ENCODE results near the gene RAPH1.

Gene RAPH1, protein sequence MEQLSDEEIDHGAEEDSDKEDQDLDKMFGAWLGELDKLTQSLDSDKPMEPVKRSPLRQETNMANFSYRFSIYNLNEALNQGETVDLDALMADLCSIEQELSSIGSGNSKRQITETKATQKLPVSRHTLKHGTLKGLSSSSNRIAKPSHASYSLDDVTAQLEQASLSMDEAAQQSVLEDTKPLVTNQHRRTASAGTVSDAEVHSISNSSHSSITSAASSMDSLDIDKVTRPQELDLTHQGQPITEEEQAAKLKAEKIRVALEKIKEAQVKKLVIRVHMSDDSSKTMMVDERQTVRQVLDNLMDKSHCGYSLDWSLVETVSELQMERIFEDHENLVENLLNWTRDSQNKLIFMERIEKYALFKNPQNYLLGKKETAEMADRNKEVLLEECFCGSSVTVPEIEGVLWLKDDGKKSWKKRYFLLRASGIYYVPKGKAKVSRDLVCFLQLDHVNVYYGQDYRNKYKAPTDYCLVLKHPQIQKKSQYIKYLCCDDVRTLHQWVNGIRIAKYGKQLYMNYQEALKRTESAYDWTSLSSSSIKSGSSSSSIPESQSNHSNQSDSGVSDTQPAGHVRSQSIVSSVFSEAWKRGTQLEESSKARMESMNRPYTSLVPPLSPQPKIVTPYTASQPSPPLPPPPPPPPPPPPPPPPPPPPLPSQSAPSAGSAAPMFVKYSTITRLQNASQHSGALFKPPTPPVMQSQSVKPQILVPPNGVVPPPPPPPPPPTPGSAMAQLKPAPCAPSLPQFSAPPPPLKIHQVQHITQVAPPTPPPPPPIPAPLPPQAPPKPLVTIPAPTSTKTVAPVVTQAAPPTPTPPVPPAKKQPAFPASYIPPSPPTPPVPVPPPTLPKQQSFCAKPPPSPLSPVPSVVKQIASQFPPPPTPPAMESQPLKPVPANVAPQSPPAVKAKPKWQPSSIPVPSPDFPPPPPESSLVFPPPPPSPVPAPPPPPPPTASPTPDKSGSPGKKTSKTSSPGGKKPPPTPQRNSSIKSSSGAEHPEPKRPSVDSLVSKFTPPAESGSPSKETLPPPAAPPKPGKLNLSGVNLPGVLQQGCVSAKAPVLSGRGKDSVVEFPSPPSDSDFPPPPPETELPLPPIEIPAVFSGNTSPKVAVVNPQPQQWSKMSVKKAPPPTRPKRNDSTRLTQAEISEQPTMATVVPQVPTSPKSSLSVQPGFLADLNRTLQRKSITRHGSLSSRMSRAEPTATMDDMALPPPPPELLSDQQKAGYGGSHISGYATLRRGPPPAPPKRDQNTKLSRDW

DNA sequence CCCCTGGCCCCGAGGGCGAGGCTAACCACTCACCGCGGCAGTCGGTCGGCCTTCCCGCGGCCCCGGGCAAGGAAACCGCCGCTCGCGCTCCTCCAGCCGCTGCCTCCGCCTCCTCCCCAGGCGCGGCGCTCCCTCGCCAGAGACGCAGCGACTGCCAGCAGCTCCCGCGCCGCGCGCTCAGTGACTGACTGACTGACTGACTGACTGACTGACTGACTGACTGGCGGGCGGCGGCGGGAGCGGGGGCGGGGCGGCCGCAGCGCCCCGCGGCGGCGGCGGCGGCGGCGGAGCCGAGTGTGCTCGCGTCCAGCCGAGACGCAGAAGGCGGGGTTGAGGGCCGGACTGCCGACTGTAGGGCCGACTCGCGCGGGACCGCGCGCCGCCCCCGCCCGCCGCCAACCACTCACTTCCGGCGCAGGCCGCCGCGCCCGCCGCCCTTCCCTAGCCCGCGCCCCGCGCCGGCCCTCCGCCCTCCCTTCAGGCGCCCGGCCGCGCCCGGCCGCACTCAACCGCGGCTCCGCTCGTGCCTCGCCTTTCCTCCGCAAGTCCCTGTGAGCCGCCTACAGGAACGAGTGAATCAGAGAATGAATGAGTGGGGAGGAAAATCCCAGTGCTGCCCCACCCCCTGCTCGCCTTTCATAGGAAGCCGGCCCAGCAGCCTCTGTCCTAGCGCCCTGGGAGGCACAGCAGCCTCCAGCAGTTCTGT lies at the start of gene RAPH1:
RAPH1 (minus strand) TSS at position 224 of the 706 bp plus-strand sequence. CDS start 39,948 bp downstream, outside the sequence.
- Mint-ChIP-seq H3K9me3 (peaks cover 11% of the 10 kb centered on the region), H3K4me3 (peak within 1 kb of the TSS; percentile 84), H3K4me1 (peaks cover 25% of the 10 kb centered on the region), H3K36me3 (peaks cover 3% of the 10 kb centered on the region), H3K27me3 (peaks cover 53% of the 10 kb centered on the region), H3K27ac (peak within 1 kb of the TSS; percentile 64)
- peak; percentile 70 for DNase-seq
- CTCF ChIA-PET: no interaction called here

DNA sequence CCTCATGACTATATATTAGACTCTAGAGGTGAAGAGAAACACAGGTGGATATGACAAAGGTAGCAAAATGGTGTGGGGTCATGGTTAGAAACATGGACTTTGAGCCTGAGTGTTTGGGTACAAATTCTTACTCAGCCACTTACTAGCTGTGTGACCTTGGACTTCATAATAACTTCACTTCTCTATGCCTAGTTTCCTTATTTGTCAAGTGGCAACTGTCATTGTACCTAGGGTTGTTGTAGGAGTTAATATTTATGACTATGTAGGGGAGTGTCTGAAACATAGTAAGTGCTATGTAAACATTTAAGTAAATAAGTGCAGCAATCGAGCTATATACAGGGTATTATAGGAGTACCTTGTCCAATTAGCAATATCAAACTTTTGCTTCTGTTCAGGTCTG lies 49.7 kb upstream of the RAPH1 start:
- Mint-ChIP-seq H3K27me3 (peaks cover 9% of the 10 kb centered on the region), H3K4me1 (peaks cover 16% of the 10 kb centered on the region), H3K4me3 (no peak overlapping the region), H3K9me3 (no peaks in the 10 kb centered on the region), H3K36me3 (no peaks in the 10 kb centered on the region), H3K27ac (no peak overlapping the region)
- DNase-seq: no peak
- CTCF ChIA-PET: no interaction called here

DNA sequence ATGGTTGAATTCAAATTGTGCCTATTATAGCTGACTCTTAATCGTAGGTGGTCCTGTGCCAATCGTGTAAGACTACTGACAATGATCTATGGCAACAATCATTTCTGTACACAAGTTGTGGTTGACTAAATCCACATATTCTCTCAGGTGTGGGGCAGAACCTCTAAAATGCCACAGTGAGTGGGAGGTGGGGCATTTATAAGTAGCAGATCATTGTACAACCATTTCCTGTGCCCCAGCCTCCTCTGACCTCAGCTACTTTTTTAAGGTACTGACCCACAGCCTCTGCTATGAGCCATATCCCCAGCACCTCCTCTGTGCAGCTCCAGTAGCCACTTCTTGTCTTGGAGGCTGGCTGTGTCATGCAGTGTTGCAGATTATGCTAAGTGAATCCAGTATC lies 48.6 kb upstream of the RAPH1 start:
- CTCF ChIA-PET: interaction anchor here (1.4 kb wide), 1 partner anchor 231 kb away, joined by 3 read pairs; no protein-coding TSS in a partner anchor
- Mint-ChIP-seq H3K36me3 (no peaks in the 10 kb centered on the region), H3K4me1 (peaks cover 27% of the 10 kb centered on the region), H3K27me3 (peaks cover 9% of the 10 kb centered on the region), H3K4me3 (no peak overlapping the region), H3K9me3 (no peaks in the 10 kb centered on the region), H3K27ac (no peak overlapping the region)
- peak; percentile 25 for DNase-seq

DNA sequence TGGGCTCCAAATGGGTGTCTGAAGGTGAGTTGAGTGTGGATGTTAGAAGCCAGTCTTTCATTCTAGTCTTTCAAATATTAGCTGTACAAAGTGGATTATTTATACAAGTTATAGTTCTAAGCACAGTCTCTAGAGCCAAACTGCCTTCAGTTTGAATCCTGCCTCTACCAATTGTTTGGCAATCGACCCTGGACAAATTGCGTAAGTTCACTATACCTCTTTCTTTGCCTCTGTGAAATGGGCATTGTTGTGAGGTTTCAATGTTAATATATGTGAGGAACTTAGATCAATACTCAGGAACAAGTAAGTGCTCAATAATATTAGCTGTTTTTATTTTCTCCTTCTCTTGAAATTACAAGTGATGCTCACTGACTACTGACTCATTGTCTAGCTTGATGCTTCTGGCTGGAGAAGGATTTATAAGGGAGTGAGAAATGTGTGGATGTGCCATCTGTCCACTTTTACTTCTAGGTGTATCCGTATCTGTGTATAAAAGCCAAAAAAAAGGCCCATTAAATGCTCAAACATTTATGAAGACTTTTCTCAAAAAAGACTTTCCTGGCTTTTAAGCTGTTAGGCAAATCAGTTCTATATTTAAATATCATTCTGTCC lies 48.1 kb upstream of the RAPH1 start:
- CTCF ChIA-PET: interaction anchor here (1.4 kb wide), 1 partner anchor 232 kb away, joined by 3 read pairs; no protein-coding TSS in a partner anchor
- peaks cover 32% of the 10 kb centered on the region for H3K4me1 Mint-ChIP-seq
- H3K36me3 Mint-ChIP-seq: no peaks in the 10 kb centered on the region
- no peak for DNase-seq
- H3K4me3 Mint-ChIP-seq: no peak overlapping the region
- H3K27me3 Mint-ChIP-seq: peaks cover 9% of the 10 kb centered on the region
- no peaks in the 10 kb centered on the region for H3K9me3 Mint-ChIP-seq
- H3K27ac Mint-ChIP-seq: peak overlapping the region; percentile 1

DNA sequence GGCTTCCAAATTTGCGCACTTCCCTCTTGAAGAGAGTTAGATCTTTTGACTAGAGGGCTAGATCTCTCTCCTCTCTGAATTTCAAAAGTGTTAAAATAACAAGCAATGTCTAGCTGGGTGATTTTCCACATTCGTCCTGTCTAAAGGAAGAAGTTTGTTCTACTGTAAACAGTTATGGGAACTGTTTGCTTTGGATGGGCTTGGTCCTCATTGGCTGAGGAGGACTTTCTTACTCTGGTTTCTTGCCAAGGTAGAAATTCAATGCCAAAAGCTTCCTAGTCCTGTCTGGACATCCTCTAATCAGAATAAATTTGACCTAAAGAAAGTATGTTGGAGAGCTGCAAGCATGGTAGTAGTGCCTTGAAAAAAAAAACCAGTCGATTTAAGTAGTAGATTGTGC lies 47.4 kb upstream of the RAPH1 start:
- H3K27ac Mint-ChIP-seq: no peak overlapping the region
- H3K9me3 Mint-ChIP-seq: no peaks in the 10 kb centered on the region
- no peak overlapping the region for H3K4me3 Mint-ChIP-seq
- H3K4me1 Mint-ChIP-seq: peaks cover 34% of the 10 kb centered on the region
- peaks cover 9% of the 10 kb centered on the region for H3K27me3 Mint-ChIP-seq
- no peak for DNase-seq
- no peaks in the 10 kb centered on the region for H3K36me3 Mint-ChIP-seq
- CTCF ChIA-PET: interaction anchor here (1.4 kb wide), 1 partner anchor 233 kb away, joined by 3 read pairs; no protein-coding TSS in a partner anchor

DNA sequence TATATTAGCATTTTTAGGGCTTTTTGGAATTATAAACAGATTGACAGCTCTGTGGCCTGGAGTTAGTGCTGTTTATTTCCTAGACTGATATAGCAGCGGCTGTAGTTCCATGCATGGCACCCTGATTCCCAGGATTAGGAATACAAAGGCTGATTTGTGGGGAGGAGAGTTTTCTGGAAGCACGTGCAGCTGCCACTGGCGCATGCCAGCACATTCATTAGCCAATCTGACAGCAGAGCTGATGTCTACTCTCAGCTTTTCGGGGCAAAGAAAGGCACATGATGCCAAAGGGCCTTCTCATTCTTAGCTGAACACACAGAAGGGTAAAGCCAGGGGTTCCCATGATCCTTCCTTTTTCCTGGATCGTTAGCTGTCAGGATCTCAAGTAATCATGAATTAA lies 45.7 kb upstream of the RAPH1 start:
- H3K4me1 Mint-ChIP-seq: peaks cover 34% of the 10 kb centered on the region
- H3K9me3 Mint-ChIP-seq: no peaks in the 10 kb centered on the region
- no peak overlapping the region for H3K4me3 Mint-ChIP-seq
- CTCF ChIA-PET: no interaction called here
- no peak for DNase-seq
- H3K36me3 Mint-ChIP-seq: no peaks in the 10 kb centered on the region
- peaks cover 12% of the 10 kb centered on the region for H3K27me3 Mint-ChIP-seq
- no peak overlapping the region for H3K27ac Mint-ChIP-seq

DNA sequence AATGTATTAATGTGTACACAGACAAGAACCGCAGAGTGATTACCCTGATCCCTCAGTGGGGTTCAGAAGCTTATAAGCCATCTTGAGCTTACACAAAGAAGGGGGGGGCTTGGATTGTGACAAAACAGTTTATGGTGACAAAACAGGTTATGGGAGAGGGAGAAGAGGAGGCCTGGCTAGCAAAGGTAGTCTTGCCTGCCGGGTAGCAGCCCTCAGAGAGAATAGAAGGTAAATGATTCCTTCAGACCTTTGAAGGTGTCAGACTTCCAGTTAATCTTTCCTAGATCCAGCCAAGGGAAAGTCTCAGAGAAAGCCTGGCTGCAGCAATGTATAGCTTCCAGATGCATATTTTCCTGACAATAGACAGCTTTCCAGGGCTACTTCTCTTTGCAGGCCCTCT lies 44.6 kb upstream of the RAPH1 start:
- H3K4me3 Mint-ChIP-seq: no peak overlapping the region
- no peak overlapping the region for H3K27ac Mint-ChIP-seq
- no peaks in the 10 kb centered on the region for H3K36me3 Mint-ChIP-seq
- DNase-seq: no peak
- peaks cover 17% of the 10 kb centered on the region for H3K27me3 Mint-ChIP-seq
- no peaks in the 10 kb centered on the region for H3K9me3 Mint-ChIP-seq
- peaks cover 34% of the 10 kb centered on the region for H3K4me1 Mint-ChIP-seq
- CTCF ChIA-PET: interaction anchor here (0.6 to 0.7 kb wide), 2 partner anchors 70 to 105 kb away, joined by 3 read pairs; no protein-coding TSS in a partner anchor

DNA sequence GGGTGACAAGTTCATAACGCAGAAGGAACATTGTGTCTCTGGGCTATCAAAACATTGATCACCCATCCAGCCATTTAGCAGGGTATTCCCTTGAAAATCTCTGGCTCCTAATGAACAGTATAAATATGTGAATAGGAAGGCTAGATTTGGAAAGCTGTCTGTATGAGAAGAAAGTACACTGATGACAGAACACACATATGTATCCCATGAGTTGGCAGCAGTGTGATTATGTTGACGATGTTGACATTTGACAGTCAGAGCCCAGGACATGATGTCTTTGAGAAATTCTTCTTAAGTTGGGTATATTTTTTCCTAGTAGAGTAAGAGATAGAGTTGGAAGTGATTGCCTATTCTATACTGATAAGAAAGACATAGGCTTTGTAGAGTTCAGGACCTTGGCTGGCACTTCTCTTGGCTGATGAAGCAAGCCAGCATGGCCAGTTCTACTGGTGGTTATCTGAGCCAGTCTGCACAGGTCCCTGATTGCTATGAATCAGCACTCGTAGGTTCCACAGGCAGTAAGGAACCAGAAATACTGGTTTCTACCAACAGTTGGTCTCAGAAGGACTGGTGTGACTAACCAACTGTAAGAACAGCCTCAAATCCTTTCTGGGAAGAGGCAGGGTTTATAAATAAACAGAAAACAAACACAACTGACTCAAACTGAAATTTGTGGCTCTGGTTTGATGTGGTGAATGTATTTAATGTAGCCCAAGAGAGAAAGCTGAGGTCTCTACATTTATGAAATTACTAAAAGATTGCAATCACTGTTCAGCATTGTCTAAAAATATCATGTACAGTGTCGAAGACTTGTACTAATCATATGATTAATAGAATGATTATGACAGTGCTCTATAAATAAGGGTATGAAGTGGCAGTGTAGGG lies 43.9 kb upstream of the RAPH1 start:
- Mint-ChIP-seq H3K36me3 (no peaks in the 10 kb centered on the region), H3K4me1 (peaks cover 32% of the 10 kb centered on the region), H3K4me3 (no peak overlapping the region), H3K27me3 (peaks cover 17% of the 10 kb centered on the region), H3K9me3 (no peaks in the 10 kb centered on the region), H3K27ac (peak overlapping the region; percentile 35)
- CTCF ChIA-PET: no interaction called here
- DNase-seq: peak; percentile 59

DNA sequence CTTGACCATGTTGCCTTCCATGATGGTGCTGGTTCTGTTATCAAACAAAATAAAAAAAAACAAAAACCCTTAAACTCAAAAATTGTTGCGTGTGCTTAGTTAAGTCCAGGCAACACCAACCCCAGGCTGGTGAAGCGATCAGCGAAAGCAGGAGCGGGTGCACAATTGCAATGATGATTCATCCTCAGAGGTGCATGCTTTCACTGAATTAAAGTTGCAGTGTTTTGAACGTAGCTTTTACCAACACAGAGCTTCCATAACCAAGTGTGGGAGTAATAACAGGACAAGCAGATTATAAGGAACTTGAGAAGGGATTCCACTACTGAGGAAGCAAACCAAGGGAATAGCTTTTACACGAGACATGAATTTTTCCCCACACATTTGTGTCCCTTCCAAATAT lies 39.7 kb upstream of the RAPH1 start:
- no peak overlapping the region for H3K27ac Mint-ChIP-seq
- CTCF ChIA-PET: no interaction called here

DNA sequence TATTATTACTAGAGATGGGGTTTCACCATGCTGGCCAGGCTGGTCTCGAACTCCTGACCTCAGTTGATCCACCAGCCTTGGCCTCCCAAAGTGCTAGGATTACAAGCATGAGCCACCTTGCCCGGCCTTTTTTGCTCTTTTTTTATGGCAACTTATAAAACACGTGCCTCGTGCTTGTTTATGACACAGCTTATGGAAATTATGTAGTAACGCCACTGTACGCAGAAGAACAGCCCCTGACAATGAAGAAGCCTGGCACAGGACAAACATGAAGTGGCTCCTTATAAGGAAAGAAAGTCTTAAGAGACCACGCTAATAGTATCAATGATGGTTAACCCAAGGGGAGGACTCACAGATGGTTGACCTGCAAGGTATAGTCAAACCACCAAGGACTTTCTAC lies 37.2 kb upstream of the RAPH1 start:
- no peaks in the 10 kb centered on the region for H3K36me3 Mint-ChIP-seq
- peaks cover 11% of the 10 kb centered on the region for H3K27me3 Mint-ChIP-seq
- CTCF ChIA-PET: no interaction called here
- H3K27ac Mint-ChIP-seq: no peak overlapping the region
- no peak for DNase-seq
- no peaks in the 10 kb centered on the region for H3K9me3 Mint-ChIP-seq
- H3K4me3 Mint-ChIP-seq: no peak overlapping the region
- peaks cover 3% of the 10 kb centered on the region for H3K4me1 Mint-ChIP-seq

More for the DNA sequence above, 39.7 kb upstream of the RAPH1 start:
- DNase-seq: no peak
- Mint-ChIP-seq H3K4me3 (no peak overlapping the region), H3K36me3 (no peaks in the 10 kb centered on the region), H3K4me1 (peaks cover 21% of the 10 kb centered on the region), H3K9me3 (no peaks in the 10 kb centered on the region), H3K27me3 (peaks cover 11% of the 10 kb centered on the region)

DNA sequence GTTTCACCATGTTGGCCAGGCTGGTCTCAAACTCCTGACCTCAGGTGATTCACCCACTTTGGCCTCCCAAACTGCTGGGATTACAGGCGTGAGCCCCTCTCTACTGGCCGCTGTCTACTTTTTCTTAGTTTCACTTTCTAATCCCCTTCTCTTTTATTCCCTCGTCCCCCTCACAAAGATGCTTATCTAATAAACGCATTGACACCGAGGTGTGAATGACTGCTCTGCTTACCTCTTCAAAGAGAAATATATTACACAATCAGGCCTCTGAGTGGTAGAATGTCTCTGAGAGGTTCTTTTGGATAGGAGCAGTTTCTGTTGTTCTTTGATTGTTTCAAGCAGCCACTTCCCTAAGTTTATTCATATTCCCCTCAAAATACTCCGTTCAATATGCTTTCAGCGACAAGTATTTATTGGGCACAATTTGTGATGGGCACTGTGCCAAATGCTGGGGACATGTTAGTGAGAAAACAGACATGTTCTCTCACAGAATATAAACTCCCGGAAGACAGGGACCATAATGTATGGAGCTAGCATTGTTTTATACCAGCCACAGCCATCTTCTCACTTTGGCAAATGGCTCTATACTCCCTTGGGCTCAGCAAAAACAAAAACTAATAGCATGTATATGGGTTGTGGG lies 34.7 kb upstream of the RAPH1 start:
- no peak for DNase-seq
- H3K9me3 Mint-ChIP-seq: no peaks in the 10 kb centered on the region
- CTCF ChIA-PET: no interaction called here
- no peak overlapping the region for H3K4me3 Mint-ChIP-seq
- H3K4me1 Mint-ChIP-seq: peaks cover 3% of the 10 kb centered on the region
- no peak overlapping the region for H3K27ac Mint-ChIP-seq
- no peaks in the 10 kb centered on the region for H3K36me3 Mint-ChIP-seq
- peaks cover 10% of the 10 kb centered on the region for H3K27me3 Mint-ChIP-seq

DNA sequence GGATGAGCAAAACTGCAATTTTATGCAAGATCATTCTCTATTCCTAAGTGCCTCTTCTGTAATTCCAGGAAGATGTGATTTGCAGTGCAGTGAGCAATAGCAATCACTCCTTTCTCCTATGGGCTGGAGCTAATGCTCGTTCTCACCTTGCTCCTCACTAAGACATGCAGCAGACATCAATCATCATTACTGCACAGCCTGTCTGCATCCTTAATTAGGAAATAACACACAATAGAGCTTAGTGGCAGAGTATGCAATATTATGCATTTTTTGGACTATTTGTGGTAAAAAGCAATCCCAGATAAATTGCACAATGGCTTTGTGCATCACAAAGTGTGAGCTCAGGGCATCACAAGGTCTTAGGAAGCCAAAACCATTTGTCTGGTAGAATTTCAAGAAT lies 32.6 kb upstream of the RAPH1 start:
- no peak overlapping the region for H3K4me3 Mint-ChIP-seq
- no peak for DNase-seq
- H3K27ac Mint-ChIP-seq: no peak overlapping the region
- H3K27me3 Mint-ChIP-seq: peaks cover 15% of the 10 kb centered on the region
- CTCF ChIA-PET: no interaction called here
- no peaks in the 10 kb centered on the region for H3K36me3 Mint-ChIP-seq
- no peaks in the 10 kb centered on the region for H3K9me3 Mint-ChIP-seq
- peaks cover 3% of the 10 kb centered on the region for H3K4me1 Mint-ChIP-seq

Measured in activated naive CD4-positive, alpha-beta T cell treated with anti-CD3 and anti-CD28 coated beads, Interleukin-2, amount 10 ng/mL, durations not matched to agents 7 days and 5 days (primary cell).